Heart right ventricle (tissue), 16 donors: ENCODE results near the gene KCTD12. TPM values are rescaled to one million over a fixed set of nuclear protein-coding genes. Genes with fewer than 3 reads are reported as not detected.
A peak's percentile ranks its signal among the peaks of the same experiment; 100 is the strongest.

Source experiments
- ATAC-seq, 8 donors: fragments of 200-7000 bp; cut with Tn5 transposase; one replicate each; pipeline ENCODE4 v1.9.1; 2020; ENCODE audit warnings: mild to moderate bottlenecking in 8 of 8, moderate library complexity in 8 of 8, moderate number of reproducible peaks in 1 of 8
- DNase-seq, 2 donors: peaks; one replicate each; pipeline ENCODE4 v3.0.0-alpha.2; 2020
- H3K27ac ChIP-seq, 10 donors: fragments of 200-600 bp; sonication (generic) in 2 of 10; one replicate each; pipeline versions ENCODE4 v1.5.0 to v1.8.0; 2020 to 2022; ENCODE audit warnings: mild to moderate bottlenecking in 3 of 10
- H3K27me3 ChIP-seq, 7 donors: fragments of 200-600 bp; one replicate each; pipeline ENCODE4 v1.8.0; 2021 to 2022; ENCODE audit warnings: mild to moderate bottlenecking in 2 of 7
- H3K36me3 ChIP-seq, 9 donors: fragments of 200-600 bp; sonication (generic) in 1 of 9; one replicate each; pipeline versions ENCODE4 v1.5.0 to v1.8.0; 2020 to 2022; ENCODE audit warnings: mild to moderate bottlenecking in 2 of 9
- H3K4me1 ChIP-seq, 9 donors: fragments of 200-600 bp; sonication (generic) in 1 of 9; one replicate each; pipeline versions ENCODE4 v1.5.0 to v1.8.0; 2020 to 2022; ENCODE audit warnings: mild to moderate bottlenecking in 4 of 9
- H3K4me3 ChIP-seq, 10 donors: fragments of 200-600 bp; sonication (generic) in 2 of 10; one replicate each; pipeline versions ENCODE4 v1.5.0 to v1.8.0; 2020 to 2022; ENCODE audit warnings: mild to moderate bottlenecking in 7 of 10, moderate library complexity in 2 of 10
- H3K9me3 ChIP-seq, 11 donors: fragments of 200-600 bp in 10 of 11; sonication (generic) in 2 of 11; one replicate each; pipeline versions ENCODE4 v1.5.0 to v1.8.0; 2013 to 2022; ENCODE audit warnings: mild to moderate bottlenecking in 2 of 11, control low read depth in 1 of 11, moderate library complexity in 1 of 11
- CTCF ChIP-seq, 9 donors: fragments of 200-600 bp; sonication (generic) in 2 of 9; IDR thresholded peaks; one replicate each; pipeline versions ENCODE4 v1.5.0 to v1.8.0; 2021 to 2022; ENCODE audit warnings: antibody characterized with exemption in 9 of 9, mild to moderate bottlenecking in 5 of 9, moderate library complexity in 1 of 9
- WGBS, 2 donors: extraction: QIAGEN DNeasy Blood & Tissue Kit; methylation state at CpG; one replicate each; pipeline ENCODE4 v1.1.7; 2013; ENCODE audit warnings: inconsistent platforms in 1 of 2; 5-methylcytosine and 5-hydroxymethylcytosine counted together
- intact Hi-C, 10 donors: fragments of 100-400 bp; cut with DNase I; formaldehyde crosslinking; loops; one replicate each; pipeline versions ENCODE4 v1.11.1 to v1.14.2; 2022
- long read RNA-seq, 3 donors: library from polyadenylated mRNA; unstranded; transcript quantifications; one replicate each; pipeline ENCODE4 v2.0.0, GENCODE V29; 2020 to 2021
- polyA plus RNA-seq, 2 donors: library from polyadenylated mRNA; stranded (reverse); fragments of 200-250 nt; gene quantifications; one replicate each; pipeline ENCODE4 v1.2.3, GENCODE V29; 2013
- total RNA-seq, 10 donors: library from RNA; stranded (reverse); fragmentation: NEBNext Ultra II Directional in 3 of 10; extraction: Animal tissue kit (Norgen Biotek cat#: 25700) in 3 of 10; gene quantifications; one replicate each; pipeline versions ENCODE4 v1.2.1 to v1.2.4, GENCODE V29; 2021 to 2023
- donor health status: Arrhythmogenic right ventricular cardiomyopathy.
- donor health status: ischemic (EF 13 %, LVEDD 7.1; RV severe dilation, severe dysfunction).
- donor health status: healthy with polysubstance abuse.
- donor health status: DM: no; HTN: yes; CAD: no.
- donor health status: DM: no; HTN: no; CAD: no.
- donor health status: ischemic (EF 25% LVEDD 6.9; RV normal size, moderate dysfunction).
- donor health status: ischemic (EF 25% LVEDD 5.7; RV mildly dilated, moderate dysfunction).
- donor health status: healthy.
- donor health status: DM: yes; HTN: yes; CAD: no.
- donor health status: Ischemic cardiomyopathy.
- donor health status: ischemic (EF 35%, LVEDD 5.7; RV mildly dilated, moderate dysfunction).
- donor health status: nonischemic (EF 11% LVEDD 7.7; RV severe dilation, severe dysfunction).
- donor health status: DM: yes; HTN: yes; CAD: no.
- donor health status: PGD.
- donor health status: ischemic (EF 29% LVEDD 5.4; RV normal size, mild dysfunction).
- donor health status: nonischemic (EF 23%, LVEDD 6.1; RV moderate dilation, normal function).

Gene KCTD12
- 10 to 100 TPM; 21.0 to 56.5 (median 32.5) TPM for total RNA-seq
- polyA plus RNA-seq, result 10 to 100 TPM; 12.4 to 15.5 TPM
- long read RNA-seq, donor 1, full-length matches to known transcripts, result 6 of 6 reads
- long read RNA-seq, donor 1, partial matches to known transcripts, result 0 of 6 reads
- long read RNA-seq, donor 1, other reads (novel, unspliced or antisense), result 0 of 6 reads
- long read RNA-seq, donor 2, full-length matches to known transcripts, result 1 of 1 reads
- long read RNA-seq, donor 2, partial matches to known transcripts, result 0 of 1 reads
- long read RNA-seq, donor 2, other reads (novel, unspliced or antisense), result 0 of 1 reads
- long read RNA-seq, donor 3, full-length matches to known transcripts, result 43 of 43 reads
- long read RNA-seq, donor 3, partial matches to known transcripts, result 0 of 43 reads
- long read RNA-seq, donor 3, other reads (novel, unspliced or antisense), result 0 of 43 reads

DNA sequence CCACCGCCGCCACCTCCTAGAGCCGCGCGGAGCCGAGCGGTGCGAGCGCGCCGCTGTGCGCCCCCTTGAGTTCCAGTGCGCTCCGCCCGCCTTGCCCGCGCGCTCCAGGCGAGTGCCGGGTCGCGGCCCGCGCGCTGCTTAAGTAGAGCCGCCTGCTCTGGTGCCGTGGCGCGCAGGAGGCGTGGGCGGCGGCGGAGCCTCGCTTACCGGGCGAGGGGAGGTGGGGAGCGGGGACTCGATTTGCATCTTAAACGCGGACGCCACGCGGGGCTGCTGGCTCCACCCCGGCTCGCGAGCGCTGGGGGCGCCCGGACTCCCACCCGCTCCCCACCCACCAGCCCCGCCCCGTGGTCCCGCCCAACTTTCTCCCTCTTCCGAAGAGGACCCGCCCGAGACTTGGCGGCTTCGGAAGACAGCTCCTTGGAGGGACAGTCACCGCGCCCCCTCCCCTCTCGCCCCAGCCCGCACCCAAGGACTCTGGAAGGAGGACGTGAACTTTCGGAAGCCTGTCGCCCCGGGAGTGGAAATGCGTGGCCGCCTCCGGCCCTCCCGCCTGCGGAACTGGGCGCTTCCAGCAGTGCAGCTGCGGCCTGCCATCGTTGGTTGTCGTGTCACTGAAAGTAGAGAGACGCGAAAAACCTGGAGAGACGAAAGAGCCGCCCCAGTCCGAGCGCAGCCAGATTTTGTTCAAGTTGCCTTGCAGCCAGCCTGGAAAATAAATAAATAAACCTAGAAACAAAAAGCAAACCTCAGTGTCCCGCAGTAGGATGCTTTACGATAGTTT, at the start of gene KCTD12:
Gene KCTD12 (minus strand): TSS at position 114 of the 784 bp plus-strand sequence. CDS start 257 bp downstream, outside the sequence.
- WGBS, 2 donors, result 0 to 1% methylated on average over 78 to 83 of the region's 83 CpGs
- peak within 1 kb of the TSS; percentile 61 to 90 (median 84) for H3K4me3 ChIP-seq
- H3K4me1 ChIP-seq, result peaks cover 0 to 44% (median 18%) of the 10 kb centered on the region in 9 donors
- DNase-seq (peak; percentile 90 to 93), ATAC-seq (peak; percentile 80 to 95 (median 84))
- H3K36me3 ChIP-seq, result no peaks in the 10 kb centered on the region
- peaks cover 0 to 6% (median 0%) of the 10 kb centered on the region in 7 donors for H3K27me3 ChIP-seq
- no peaks in the 10 kb centered on the region for H3K9me3 ChIP-seq
- peak in 7 of 9 donors; percentile 20 to 67 (median 42) for TF ChIP-seq CTCF (IDR thresholded peaks at IDR 0.05)
- peak within 1 kb of the TSS; percentile 88 to 97 (median 94) for H3K27ac ChIP-seq
- intact Hi-C loops, result loop anchor here in 7 of 10 donors (5.0 to 10.0 kb wide), 5 partner anchors 62 to 412 kb away; no protein-coding TSS in a partner anchor

GRCh38 chr13:76934671-76935070, 48.5 kb upstream of the KCTD12 start:
- H3K27me3 ChIP-seq, result no peaks in the 10 kb centered on the region
- WGBS, 2 donors, result 94 to 97% methylated on average over 1 of the region's 1 CpG

DNA sequence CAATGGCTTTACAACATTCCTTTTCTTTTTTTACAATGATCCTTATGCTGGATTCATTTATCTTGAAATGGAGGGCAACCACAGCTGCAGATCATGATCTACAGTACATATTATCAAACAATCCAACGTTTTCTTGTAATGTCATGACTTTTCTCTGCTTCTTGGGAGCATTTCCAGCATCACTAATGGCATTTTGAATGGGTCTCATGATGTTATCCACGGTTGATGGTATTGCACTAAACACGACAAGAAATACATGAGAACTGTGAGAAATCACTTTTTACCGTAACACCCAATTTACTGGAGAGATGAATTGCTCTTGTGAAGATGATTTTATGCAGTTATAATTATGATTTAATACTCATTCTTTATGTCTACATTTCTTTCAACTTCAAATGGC, 45.9 kb upstream of the KCTD12 start:
- DNase-seq, result no peak
- intact Hi-C loops, result no loop called here
- no peaks in the 10 kb centered on the region for H3K4me1 ChIP-seq
- no peak overlapping the region for H3K4me3 ChIP-seq
- H3K36me3 ChIP-seq, result no peaks in the 10 kb centered on the region
- ATAC-seq, result no peak
- no peak overlapping the region for H3K27ac ChIP-seq
- TF ChIP-seq CTCF (IDR thresholded peaks at IDR 0.05), result no peak
- H3K9me3 ChIP-seq, result peaks cover 0 to 15% (median 0%) of the 10 kb centered on the region in 11 donors
- WGBS, 2 donors, result 55 to 78% methylated on average over 4 of the region's 4 CpGs
- no peaks in the 10 kb centered on the region for H3K27me3 ChIP-seq

More at GRCh38 chr13:76934671-76935070, 48.5 kb upstream of the KCTD12 start:
- Histone ChIP-seq H3K9me3 (peaks cover 0 to 15% (median 0%) of the 10 kb centered on the region in 11 donors), H3K4me1 (peaks cover 0 to 18% (median 0%) of the 10 kb centered on the region in 9 donors), H3K27ac (no peak overlapping the region), H3K4me3 (no peak overlapping the region), H3K36me3 (no peaks in the 10 kb centered on the region)
- intact Hi-C loops, result no loop called here
- no peak for TF ChIP-seq CTCF (IDR thresholded peaks at IDR 0.05)
- DNase-seq (no peak), ATAC-seq (no peak)

- Histone ChIP-seq H3K4me3 (no peak overlapping the region), H3K36me3 (no peaks in the 10 kb centered on the region), H3K27me3 (no peaks in the 10 kb centered on the region), H3K9me3 (peaks cover 0 to 15% (median 0%) of the 10 kb centered on the region in 11 donors), H3K27ac (no peak overlapping the region), H3K4me1 (no peaks in the 10 kb centered on the region)
- ATAC-seq, result no peak
- no peak for DNase-seq
- WGBS, 2 donors, result 62 to 72% methylated on average over 2 of the region's 2 CpGs
- no peak for TF ChIP-seq CTCF (IDR thresholded peaks at IDR 0.05)
- intact Hi-C loops, result no loop called here
Observed at GRCh38 chr13:76929851-76930374, 43.7 kb upstream of the KCTD12 start.
